ENCODE measurements around the gene TSNAX.

GRCh38 chr1:231497629-231498152, 30.8 kb upstream of the TSNAX start:
- no peak for TF ChIP-seq EZH2 (IDR thresholded peaks at IDR 0.05; ENCODE audit: borderline replicate concordance, low read depth, low read length, poor library complexity, severe bottlenecking)
- TF ChIP-seq CTCF (conservative IDR thresholded peaks at IDR 0.05; ENCODE audit: low read depth, low read length), result no peak
